ACC112 (cell line): ENCODE data around the gene RBM22.
A peak's percentile ranks its signal among the peaks of the same experiment; 100 is the strongest.

Experiments used
- H2AFZ ChIP-seq: fragments of 200-600 bp; sonication (generic); one replicate; pipeline ENCODE4 v1.6.0; 2017; ENCODE audit warnings: antibody characterized with exemption, low read length; ENCODE audit not compliant: unreplicated experiment
- H3K27ac ChIP-seq: fragments of 200-600 bp; sonication (generic); 2 replicates; pipeline ENCODE4 v1.5.1; 2014; ENCODE audit warnings: low read depth, mild to moderate bottlenecking, antibody characterized with exemption, low read length, moderate library complexity
- H3K27me3 ChIP-seq: fragments of 200-600 bp; sonication (generic); 2 replicates; pipeline ENCODE4 v1.6.1; 2014; ENCODE audit warnings: mild to moderate bottlenecking, antibody characterized with exemption, low read length, moderate library complexity, mixed read lengths; ENCODE audit not compliant: insufficient read depth
- H3K36me3 ChIP-seq: fragments of 200-600 bp; sonication (generic); 2 replicates; pipeline ENCODE4 v1.6.1; 2016; ENCODE audit warnings: mild to moderate bottlenecking, antibody characterized with exemption, low read length, moderate library complexity, mixed read lengths; ENCODE audit not compliant: insufficient read depth
- H3K4me1 ChIP-seq: fragments of 200-600 bp; sonication (generic); one replicate; pipeline ENCODE4 v1.6.1; 2016; ENCODE audit warnings: low read length, mixed read lengths; ENCODE audit not compliant: insufficient read depth, unreplicated experiment, control insufficient read depth
- H3K4me3 ChIP-seq: fragments of 200-600 bp; sonication (generic); 2 replicates; pipeline ENCODE4 v1.5.1; 2014; ENCODE audit warnings: mild to moderate bottlenecking, low read depth, low read length
- H3K79me2 ChIP-seq: fragments of 200-600 bp; sonication (generic); one replicate; pipeline ENCODE4 v1.6.0; 2016; ENCODE audit warnings: low read length; ENCODE audit not compliant: control insufficient read depth, unreplicated experiment, insufficient read depth

RBM22 gene

GRCh38 chr5:150651382-150651781 lies 49.5 kb downstream of the RBM22 start:
- no peak overlapping the region for H3K27ac ChIP-seq
- H3K4me3 ChIP-seq = no peak overlapping the region

DNA sequence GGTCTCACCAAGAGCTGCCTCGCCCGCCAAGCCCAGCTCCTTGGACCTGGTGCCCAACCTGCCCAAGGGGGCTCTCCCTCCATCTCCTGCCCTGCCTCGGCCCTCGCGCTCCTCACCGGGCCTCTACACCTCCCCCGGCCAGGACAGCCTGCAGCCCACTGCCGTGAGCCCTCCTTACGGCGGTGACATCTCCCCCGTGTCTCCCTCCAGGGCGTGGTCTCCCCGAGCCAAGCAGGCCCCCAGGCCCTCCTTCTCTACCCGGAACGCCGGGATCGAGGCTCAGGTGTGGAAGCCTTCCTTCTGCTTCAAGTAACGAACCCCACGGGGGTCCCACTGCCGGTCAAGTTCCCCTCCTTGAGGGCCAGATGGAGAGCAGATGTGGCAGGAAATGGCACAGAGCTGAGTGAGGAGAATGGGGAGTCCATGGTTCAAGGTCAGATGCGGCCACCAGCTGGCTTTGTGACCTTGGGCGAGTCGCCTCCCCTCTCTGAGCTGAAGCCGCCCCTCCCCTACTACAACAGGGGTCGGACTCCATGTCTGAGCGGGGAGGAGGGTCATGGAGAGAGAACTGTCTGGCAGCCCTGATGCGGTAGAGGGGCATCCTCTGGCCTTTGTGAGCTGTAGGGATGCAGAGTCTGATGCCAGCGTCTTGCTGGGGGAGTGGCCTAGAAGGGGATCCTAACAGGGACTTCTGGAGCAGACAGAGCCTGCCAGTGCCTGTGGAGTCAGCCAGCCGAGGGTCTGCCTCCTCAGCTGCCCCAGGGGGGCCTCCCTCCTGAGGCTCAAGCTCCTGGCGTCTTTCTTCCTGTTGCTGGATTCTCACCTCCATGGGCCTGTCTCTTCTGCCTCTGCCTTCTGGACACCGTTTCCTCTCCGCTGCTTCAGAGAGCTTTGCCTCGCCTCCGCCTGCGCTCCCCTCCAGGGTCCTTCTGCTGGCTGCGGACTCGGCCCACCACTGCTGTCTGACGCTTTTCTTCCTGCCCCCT lies 50.5 kb downstream of the RBM22 start:
- H3K36me3 ChIP-seq = no peaks in the 10 kb centered on the region; the same call in 1 of the 2 replicates
- no peak overlapping the region for H2AFZ ChIP-seq
- no peaks in the 10 kb centered on the region for H3K27me3 ChIP-seq
- no peak overlapping the region for H3K4me3 ChIP-seq
- peaks cover 22% of the 10 kb centered on the region for H3K4me1 ChIP-seq
- no peaks in the 10 kb centered on the region for H3K79me2 ChIP-seq
- no peak overlapping the region for H3K27ac ChIP-seq

More at GRCh38 chr5:150651382-150651781, 49.5 kb downstream of the RBM22 start:
- H3K4me1 ChIP-seq = peaks cover 17% of the 10 kb centered on the region
- H3K36me3 ChIP-seq = no peaks in the 10 kb centered on the region; the same call in 1 of the 2 replicates
- H3K79me2 ChIP-seq = no peaks in the 10 kb centered on the region
- H3K27me3 ChIP-seq = no peaks in the 10 kb centered on the region
- H2AFZ ChIP-seq = no peak overlapping the region

DNA sequence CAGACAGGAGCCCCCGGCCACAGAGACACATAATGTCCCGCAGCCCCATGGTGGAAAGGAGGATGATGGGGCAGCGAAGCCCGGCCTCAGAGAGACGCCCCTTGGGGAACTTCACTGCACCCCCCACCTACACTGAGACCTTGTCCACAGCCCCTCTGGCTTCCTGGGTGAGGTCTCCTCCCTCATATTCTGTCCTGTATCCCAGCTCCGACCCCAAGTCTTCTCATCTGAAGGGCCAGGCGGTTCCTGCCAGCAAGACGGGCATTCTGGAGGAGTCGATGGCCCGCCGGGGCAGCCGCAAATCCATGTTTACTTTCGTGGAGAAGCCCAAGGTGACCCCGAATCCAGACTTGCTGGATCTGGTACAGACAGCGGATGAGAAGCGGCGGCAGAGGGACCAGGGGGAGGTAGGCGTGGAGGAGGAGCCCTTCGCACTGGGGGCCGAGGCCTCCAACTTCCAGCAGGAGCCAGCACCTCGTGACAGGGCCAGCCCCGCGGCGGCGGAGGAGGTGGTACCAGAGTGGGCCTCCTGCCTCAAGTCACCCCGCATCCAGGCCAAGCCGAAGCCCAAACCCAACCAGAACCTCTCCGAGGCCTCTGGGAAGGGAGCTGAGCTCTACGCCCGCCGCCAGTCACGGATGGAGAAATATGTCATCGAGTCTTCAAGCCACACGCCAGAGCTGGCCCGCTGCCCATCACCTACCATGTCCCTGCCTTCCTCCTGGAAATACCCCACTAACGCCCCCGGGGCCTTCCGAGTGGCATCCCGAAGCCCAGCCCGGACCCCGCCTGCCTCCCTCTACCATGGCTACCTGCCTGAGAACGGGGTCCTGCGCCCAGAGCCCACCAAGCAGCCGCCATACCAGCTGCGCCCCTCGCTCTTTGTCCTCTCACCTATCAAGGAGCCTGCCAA lies 51.5 kb downstream of the RBM22 start:
- no peak overlapping the region for H3K27ac ChIP-seq
- H3K4me1 ChIP-seq = peaks cover 32% of the 10 kb centered on the region
- no peaks in the 10 kb centered on the region for H3K27me3 ChIP-seq
- H3K4me3 ChIP-seq = no peak overlapping the region
- H2AFZ ChIP-seq = no peak overlapping the region
- H3K79me2 ChIP-seq = peaks cover 5% of the 10 kb centered on the region
- no peaks in the 10 kb centered on the region; the same call in 1 of the 2 replicates for H3K36me3 ChIP-seq

GRCh38 chr5:150648294-150649107 lies 52.4 kb downstream of the RBM22 start:
- Histone ChIP-seq H3K27me3 (no peaks in the 10 kb centered on the region), H2AFZ (no peak overlapping the region), H3K4me1 (peaks cover 32% of the 10 kb centered on the region), H3K27ac (no peak overlapping the region), H3K4me3 (no peak overlapping the region), H3K36me3 (no peaks in the 10 kb centered on the region; the same call in 1 of the 2 replicates), H3K79me2 (peaks cover 10% of the 10 kb centered on the region)

DNA sequence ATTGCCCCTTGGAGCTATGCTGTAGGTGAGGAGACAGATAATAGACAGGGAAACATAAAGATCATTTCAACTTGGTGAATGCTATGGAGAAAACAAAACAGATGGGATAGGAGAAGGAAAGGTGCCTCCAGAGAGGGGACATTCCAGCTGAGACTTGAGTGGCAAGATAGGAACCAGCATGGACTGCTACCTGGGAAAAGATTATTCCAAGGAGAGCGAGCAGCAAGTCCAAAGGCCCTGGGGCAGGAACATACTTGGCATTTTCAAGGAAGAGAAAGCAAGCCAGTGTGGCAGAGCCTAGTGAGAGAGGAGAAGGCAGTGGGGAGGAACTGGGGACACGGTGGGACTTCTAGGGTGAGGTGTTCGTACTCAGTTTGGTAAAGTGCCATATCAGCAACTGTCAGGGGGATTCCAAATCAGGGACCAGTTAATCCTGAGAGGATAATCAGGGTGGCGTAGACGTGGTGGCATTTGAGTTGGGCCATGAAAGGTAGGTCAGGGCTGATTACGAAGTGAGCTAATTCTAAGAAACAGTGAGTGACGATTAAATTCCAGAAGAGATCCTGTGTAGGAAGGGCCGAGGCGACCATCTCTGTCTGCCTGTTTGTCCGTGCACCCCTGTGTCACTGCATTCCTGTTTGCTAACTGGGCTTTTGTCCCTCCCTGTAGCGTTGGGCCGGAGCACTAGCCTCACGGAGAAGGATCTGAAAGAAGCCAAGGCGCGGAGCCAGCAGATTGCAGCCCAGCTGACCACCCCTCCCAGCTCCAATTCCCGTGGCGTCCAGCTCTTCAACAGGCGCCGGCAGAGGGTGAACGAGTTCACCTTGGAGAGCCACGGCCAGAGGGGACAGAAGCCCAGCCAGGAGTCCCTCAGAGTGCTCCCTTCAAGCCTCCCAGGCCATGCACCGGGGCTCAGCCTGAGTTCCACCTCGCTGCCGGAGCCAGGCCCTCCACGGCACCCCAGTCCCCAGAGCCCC lies 53.3 kb downstream of the RBM22 start:
- Histone ChIP-seq H3K79me2 (peaks cover 14% of the 10 kb centered on the region), H2AFZ (no peak overlapping the region), H3K36me3 (no peaks in the 10 kb centered on the region; the same call in 1 of the 2 replicates), H3K4me1 (peaks cover 32% of the 10 kb centered on the region), H3K27me3 (no peaks in the 10 kb centered on the region), H3K27ac (no peak overlapping the region), H3K4me3 (no peak overlapping the region)

DNA sequence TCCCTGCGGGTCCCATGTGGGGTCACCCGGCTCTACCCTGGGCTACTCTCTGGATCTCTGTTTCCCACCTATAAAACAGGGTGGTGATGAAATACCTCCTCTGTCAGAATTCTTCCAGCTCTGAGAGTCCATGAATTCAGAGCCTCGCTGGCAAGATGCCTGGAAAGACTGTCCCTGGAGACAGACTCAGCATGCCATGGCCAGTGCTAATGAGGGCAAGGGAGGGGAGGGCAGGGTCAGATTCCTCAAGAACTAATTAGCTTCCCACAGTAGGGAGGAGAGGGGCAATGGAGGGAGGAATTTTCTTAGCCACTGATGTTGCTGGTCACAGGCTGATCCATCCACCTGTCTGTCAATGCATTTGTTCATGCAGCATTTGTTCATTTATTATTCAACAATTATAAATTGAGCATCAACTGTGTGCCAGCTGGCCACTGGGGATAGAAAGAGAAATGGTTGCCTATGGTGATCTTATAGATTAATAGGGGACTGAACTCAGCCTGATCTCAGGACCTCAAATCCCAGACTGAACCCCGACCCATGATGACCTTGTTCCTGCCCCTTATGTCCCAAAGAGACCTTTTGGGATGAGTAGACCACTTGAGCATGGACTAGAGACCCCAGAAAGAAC lies 55.7 kb downstream of the RBM22 start:
- H3K79me2 ChIP-seq = peaks cover 14% of the 10 kb centered on the region
- no peaks in the 10 kb centered on the region; the same call in 1 of the 2 replicates for H3K36me3 ChIP-seq
- H3K4me1 ChIP-seq = peaks cover 51% of the 10 kb centered on the region
- no peak overlapping the region for H2AFZ ChIP-seq
- H3K4me3 ChIP-seq = no peak overlapping the region
- H3K27ac ChIP-seq = peak overlapping the region; percentile 58
- no peaks in the 10 kb centered on the region for H3K27me3 ChIP-seq

- H3K79me2 ChIP-seq = peaks cover 14% of the 10 kb centered on the region
- H2AFZ ChIP-seq = no peak overlapping the region
- H3K27me3 ChIP-seq = no peaks in the 10 kb centered on the region
- H3K4me3 ChIP-seq = no peak overlapping the region; the same call in 1 of the 2 replicates
- H3K27ac ChIP-seq = peak overlapping the region; percentile 58
- peaks cover 57% of the 10 kb centered on the region for H3K4me1 ChIP-seq
- H3K36me3 ChIP-seq = no peaks in the 10 kb centered on the region; the same call in 1 of the 2 replicates
Observed at GRCh38 chr5:150644514-150644913, 56.3 kb downstream of the RBM22 start.

DNA sequence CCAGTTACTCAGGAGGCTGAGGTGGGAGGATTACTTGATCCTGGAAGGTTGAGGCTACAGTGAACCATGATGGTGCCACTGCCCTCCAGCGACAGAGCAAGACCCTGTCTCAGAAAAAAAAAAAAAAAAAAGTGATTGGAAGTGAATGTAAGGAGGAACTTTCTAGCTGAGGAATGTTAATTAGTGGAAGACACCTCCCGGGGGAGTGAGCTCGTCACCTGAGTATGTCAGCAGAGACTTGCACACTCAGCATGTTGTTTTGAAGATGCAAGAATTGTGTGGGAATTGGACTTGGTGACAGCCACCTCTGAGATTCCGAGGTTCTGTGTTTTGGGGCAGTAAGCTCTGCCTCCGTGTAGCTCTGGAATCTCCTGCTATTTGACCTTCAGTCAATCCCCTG lies 56.8 kb downstream of the RBM22 start:
- Histone ChIP-seq H3K4me1 (peaks cover 62% of the 10 kb centered on the region), H2AFZ (no peak overlapping the region), H3K36me3 (no peaks in the 10 kb centered on the region; the same call in 1 of the 2 replicates), H3K4me3 (no peak overlapping the region), H3K79me2 (peaks cover 14% of the 10 kb centered on the region), H3K27me3 (no peaks in the 10 kb centered on the region), H3K27ac (peak overlapping the region; percentile 58)
